ENCODE data around the gene TAF3. TPM values are rescaled to one million over a fixed set of nuclear protein-coding genes. Genes with fewer than 3 reads are reported as not detected.

Gene TAF3
- total RNA-seq, 1 donor from 2014 or later: 9.1 TPM

DNA sequence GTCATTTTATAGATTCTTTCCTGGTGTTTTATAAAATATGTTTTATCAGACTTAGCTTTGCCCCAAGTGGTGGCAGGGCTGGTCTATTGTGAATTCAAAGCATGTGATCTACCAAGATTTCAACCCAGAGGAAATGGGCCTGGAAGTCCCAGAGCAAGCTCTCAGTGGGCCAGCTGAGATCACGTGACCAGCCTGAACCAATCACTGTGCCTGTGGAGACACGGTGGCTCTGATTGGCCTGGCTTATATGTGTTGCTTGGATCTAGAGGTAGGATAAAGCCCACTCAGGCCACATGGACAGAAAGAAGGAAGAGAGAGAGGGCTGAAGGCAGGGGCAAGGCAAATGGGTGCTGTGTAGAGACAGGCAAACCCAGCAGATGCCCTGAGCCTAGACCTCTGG lies 170.7 kb downstream of the TAF3 start:
- no peaks in the 10 kb centered on the region for H3K27me3 Mint-ChIP-seq (ENCODE audit: unreplicated experiment)

GRCh38 chr10:7998831-7999230 lies 180.5 kb downstream of the TAF3 start:
- TF ChIP-seq CTCF (IDR thresholded peaks at IDR 0.05): no peak
- no peak for DNase-seq (ENCODE audit: extremely low spot score, unreplicated experiment)
- Mint-ChIP-seq H3K4me1 (ENCODE audit: unreplicated experiment) (no peaks in the 10 kb centered on the region), H3K27me3 (ENCODE audit: unreplicated experiment) (no peaks in the 10 kb centered on the region), H3K4me3 (ENCODE audit: unreplicated experiment) (no peak overlapping the region), H3K9me3 (ENCODE audit: unreplicated experiment) (peaks cover 10% of the 10 kb centered on the region), H3K27ac (ENCODE audit: unreplicated experiment) (no peak overlapping the region), H3K36me3 (ENCODE audit: unreplicated experiment) (peaks cover 12% of the 10 kb centered on the region)

More for the DNA sequence above, 170.7 kb downstream of the TAF3 start:
- Mint-ChIP-seq H3K36me3 (ENCODE audit: unreplicated experiment) (peaks cover 9% of the 10 kb centered on the region), H3K9me3 (ENCODE audit: unreplicated experiment) (no peaks in the 10 kb centered on the region), H3K4me3 (ENCODE audit: unreplicated experiment) (no peak overlapping the region), H3K4me1 (ENCODE audit: unreplicated experiment) (peaks cover 2% of the 10 kb centered on the region), H3K27ac (ENCODE audit: unreplicated experiment) (no peak overlapping the region)
- TF ChIP-seq CTCF (IDR thresholded peaks at IDR 0.05): no peak
- no peak for DNase-seq (ENCODE audit: extremely low spot score, unreplicated experiment)

- Mint-ChIP-seq H3K36me3 (ENCODE audit: unreplicated experiment) (peaks cover 21% of the 10 kb centered on the region), H3K4me1 (ENCODE audit: unreplicated experiment) (no peaks in the 10 kb centered on the region), H3K4me3 (ENCODE audit: unreplicated experiment) (no peak overlapping the region), H3K27me3 (ENCODE audit: unreplicated experiment) (no peaks in the 10 kb centered on the region), H3K27ac (ENCODE audit: unreplicated experiment) (no peak overlapping the region), H3K9me3 (ENCODE audit: unreplicated experiment) (peaks cover 21% of the 10 kb centered on the region)
- no peak for DNase-seq (ENCODE audit: extremely low spot score, unreplicated experiment)
- TF ChIP-seq CTCF (IDR thresholded peaks at IDR 0.05): no peak
Measured at GRCh38 chr10:8004469-8005000, 186.2 kb downstream of the TAF3 start.

DNA sequence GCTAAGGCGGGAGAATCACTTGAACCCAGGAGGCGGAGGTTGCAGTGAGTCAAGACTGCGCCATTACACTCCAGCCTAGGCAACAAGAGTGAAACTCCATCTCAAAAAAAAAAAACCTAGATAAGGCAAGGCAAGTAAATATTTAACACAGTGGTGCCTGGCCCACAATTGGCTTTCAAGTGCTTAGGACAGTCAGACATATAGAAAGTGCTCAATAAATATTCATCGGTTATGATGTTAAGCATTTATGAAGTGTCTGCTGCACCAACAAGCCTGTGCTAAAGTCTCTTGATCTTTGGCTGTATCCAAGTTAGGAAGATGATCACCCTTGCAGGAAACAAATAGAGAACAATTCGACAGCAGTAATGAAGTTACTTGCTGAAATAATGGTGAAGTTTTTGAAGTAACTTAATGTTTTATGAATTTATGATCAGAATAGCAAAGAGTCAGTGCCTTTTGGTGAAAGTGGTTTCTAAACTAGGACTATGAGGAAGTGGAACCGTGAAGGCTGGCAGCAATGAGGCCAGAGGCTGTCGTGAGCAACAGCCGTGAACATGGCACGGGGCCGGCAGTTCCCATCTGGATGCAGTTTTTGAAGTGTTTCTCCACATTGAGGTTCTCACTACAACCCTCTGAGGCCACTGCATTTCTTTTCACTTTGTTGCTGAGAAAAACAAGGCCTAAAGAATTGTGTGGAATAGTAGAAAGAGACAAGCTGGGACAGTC lies 188.1 kb downstream of the TAF3 start:
- no peaks in the 10 kb centered on the region for H3K4me1 Mint-ChIP-seq (ENCODE audit: unreplicated experiment)

More for the DNA sequence above, 188.1 kb downstream of the TAF3 start:
- Mint-ChIP-seq H3K27me3 (ENCODE audit: unreplicated experiment) (no peaks in the 10 kb centered on the region), H3K4me3 (ENCODE audit: unreplicated experiment) (no peak overlapping the region), H3K36me3 (ENCODE audit: unreplicated experiment) (peaks cover 23% of the 10 kb centered on the region), H3K27ac (ENCODE audit: unreplicated experiment) (no peak overlapping the region), H3K9me3 (ENCODE audit: unreplicated experiment) (peaks cover 21% of the 10 kb centered on the region)
- DNase-seq (ENCODE audit: extremely low spot score, unreplicated experiment): no peak
- TF ChIP-seq CTCF (IDR thresholded peaks at IDR 0.05): no peak

Data from osteocyte (in vitro differentiated cells).